ENCODE results near the gene IQGAP2.
"Not testable (repeated sequence)": the region's sequence is repeated elsewhere in the genome, so short reads cannot be mapped to it uniquely, and the experiment has no call there.

IQGAP2 gene

GRCh38 chr5:76413746-76414145 lies 10.7 kb downstream of the IQGAP2 start:
- DNase-seq (ENCODE audit: low spot score), result no peak

GRCh38 chr5:76414788-76415187 lies 11.7 kb downstream of the IQGAP2 start:
- no peak for DNase-seq (ENCODE audit: low spot score)

GRCh38 chr5:76415855-76416254 lies 12.8 kb downstream of the IQGAP2 start:
- no peak for DNase-seq (ENCODE audit: low spot score)

- DNase-seq (ENCODE audit: low spot score), result no peak
Observed at GRCh38 chr5:76419597-76420298, 16.7 kb downstream of the IQGAP2 start.

GRCh38 chr5:76422227-76422626 lies 19.1 kb downstream of the IQGAP2 start:
- DNase-seq (ENCODE audit: low spot score), result no peak

GRCh38 chr5:76422742-76423141 lies 19.7 kb downstream of the IQGAP2 start:
- DNase-seq (ENCODE audit: low spot score), result no peak

GRCh38 chr5:76425146-76425545 lies 22.1 kb downstream of the IQGAP2 start:
- no peak for DNase-seq (ENCODE audit: low spot score)

GRCh38 chr5:76425928-76426804 lies 23.1 kb downstream of the IQGAP2 start:
- no peak for DNase-seq (ENCODE audit: low spot score)

- DNase-seq (ENCODE audit: low spot score), result no peak
Observed at GRCh38 chr5:76427206-76428140, 24.4 kb downstream of the IQGAP2 start.

GRCh38 chr5:76428550-76428949 lies 25.5 kb downstream of the IQGAP2 start:
- not testable (repeated sequence) for DNase-seq (ENCODE audit: low spot score)

- no peak for DNase-seq (ENCODE audit: low spot score)
Observed at GRCh38 chr5:76433261-76433660, 30.2 kb downstream of the IQGAP2 start.

GRCh38 chr5:76437507-76437906 lies 34.4 kb downstream of the IQGAP2 start:
- not testable (repeated sequence) for DNase-seq (ENCODE audit: low spot score)

GRCh38 chr5:76438025-76438424 lies 34.9 kb downstream of the IQGAP2 start:
- DNase-seq (ENCODE audit: low spot score), result no peak

GRCh38 chr5:76439201-76439600 lies 36.1 kb downstream of the IQGAP2 start:
- no peak for DNase-seq (ENCODE audit: low spot score)

GRCh38 chr5:76439929-76440328 lies 36.8 kb downstream of the IQGAP2 start:
- no peak for DNase-seq (ENCODE audit: low spot score)

GRCh38 chr5:76441101-76441500 lies 38.0 kb downstream of the IQGAP2 start:
- DNase-seq (ENCODE audit: low spot score), result no peak

GRCh38 chr5:76441890-76442673 lies 39.0 kb downstream of the IQGAP2 start:
- no peak for DNase-seq (ENCODE audit: low spot score)

GRCh38 chr5:76443066-76443800 lies 40.1 kb downstream of the IQGAP2 start:
- DNase-seq (ENCODE audit: low spot score), result no peak

GRCh38 chr5:76445063-76445462 lies 42.0 kb downstream of the IQGAP2 start:
- DNase-seq (ENCODE audit: low spot score), result no peak

GRCh38 chr5:76445830-76446229 lies 42.7 kb downstream of the IQGAP2 start:
- no peak for DNase-seq (ENCODE audit: low spot score)

- no peak for DNase-seq (ENCODE audit: low spot score)
Observed at GRCh38 chr5:76446776-76447175, 43.7 kb downstream of the IQGAP2 start.

All from CD4-positive, alpha-beta T cell treated with Interleukin-2 at 100 ng/mL for 4 hours (primary cell).